Panc1 (cell line): ENCODE results near the gene APBB3.

ENCODE experiments used
- POLR2AphosphoS5 ChIP-seq: IDR thresholded peaks from 2 replicates; pipeline ENCODE4 v1.6.1; 2012; ENCODE audit warnings: mild to moderate bottlenecking, low read depth, low read length, moderate library complexity
- TF ChIP-seq, protein P1 (sequence below): fragments of 450-650 bp; IDR thresholded peaks from 2 replicates; pipeline ENCODE4 v1.5.1; 2017; ENCODE audit warnings: mild to moderate bottlenecking

DNA sequence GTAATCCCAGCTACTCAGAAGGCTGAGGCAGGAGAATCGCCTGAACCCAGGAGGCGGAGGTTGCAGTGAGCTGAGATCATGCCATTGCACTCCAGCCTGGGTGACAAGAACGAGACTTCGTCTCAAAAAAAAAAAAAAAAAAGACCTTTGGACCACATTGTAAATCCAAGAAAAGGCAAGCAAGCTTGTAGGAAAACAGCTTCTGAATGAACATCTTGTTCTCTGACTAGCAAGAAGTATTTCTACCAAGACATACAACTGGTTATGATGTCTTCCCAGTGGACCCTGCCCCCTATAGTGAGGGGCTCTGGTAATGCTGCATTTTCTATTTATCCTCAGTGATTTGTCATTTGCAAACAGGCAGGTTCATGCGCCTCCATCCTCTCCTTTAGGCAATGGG lies 21.4 kb downstream of the APBB3 start:
- TF ChIP-seq, protein P1, sequence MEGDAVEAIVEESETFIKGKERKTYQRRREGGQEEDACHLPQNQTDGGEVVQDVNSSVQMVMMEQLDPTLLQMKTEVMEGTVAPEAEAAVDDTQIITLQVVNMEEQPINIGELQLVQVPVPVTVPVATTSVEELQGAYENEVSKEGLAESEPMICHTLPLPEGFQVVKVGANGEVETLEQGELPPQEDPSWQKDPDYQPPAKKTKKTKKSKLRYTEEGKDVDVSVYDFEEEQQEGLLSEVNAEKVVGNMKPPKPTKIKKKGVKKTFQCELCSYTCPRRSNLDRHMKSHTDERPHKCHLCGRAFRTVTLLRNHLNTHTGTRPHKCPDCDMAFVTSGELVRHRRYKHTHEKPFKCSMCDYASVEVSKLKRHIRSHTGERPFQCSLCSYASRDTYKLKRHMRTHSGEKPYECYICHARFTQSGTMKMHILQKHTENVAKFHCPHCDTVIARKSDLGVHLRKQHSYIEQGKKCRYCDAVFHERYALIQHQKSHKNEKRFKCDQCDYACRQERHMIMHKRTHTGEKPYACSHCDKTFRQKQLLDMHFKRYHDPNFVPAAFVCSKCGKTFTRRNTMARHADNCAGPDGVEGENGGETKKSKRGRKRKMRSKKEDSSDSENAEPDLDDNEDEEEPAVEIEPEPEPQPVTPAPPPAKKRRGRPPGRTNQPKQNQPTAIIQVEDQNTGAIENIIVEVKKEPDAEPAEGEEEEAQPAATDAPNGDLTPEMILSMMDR = no peak
- no peak for TF ChIP-seq POLR2AphosphoS5
